Lower leg skin (tissue), 4 donors: ENCODE data around the gene RNF2. TPM values are rescaled to one million over a fixed set of nuclear protein-coding genes. Genes with fewer than 3 reads are reported as not detected.

Experiments
- total RNA-seq, 4 donors: library from RNA; depleted of rRNA; stranded (reverse); fragments of >200 nt; gene quantifications; one replicate each; pipeline ENCODE4 v1.1.0, GENCODE V29; 2016

RNF2 gene
- total RNA-seq, 4 donors from 2014 or later: 9.2 to 23.4 (median 15.0) TPM

Other genes with a start within 250 kb of the RNF2 start
- gene NIBAN1, start 71.0 kb upstream of the RNF2 start, total RNA-seq: 10 to 100 TPM in 3 of 4 donors, 1 to 10 TPM in 1; 8.2 to 27.9 (median 13.6) TPM
- 10 to 100 TPM in 3 of 4 donors, 1 to 10 TPM in 1; 9.9 to 18.2 (median 11.9) TPM for gene TRMT1L, start 111.4 kb downstream of the RNF2 start, total RNA-seq
- 1 to 10 TPM; 3.9 to 6.3 (median 4.5) TPM for gene SWT1, start 111.6 kb downstream of the RNF2 start, total RNA-seq